IPS-18c (cell line): ENCODE measurements around the gene SBF1.
"Not testable (repeated sequence)": the region's sequence is repeated elsewhere in the genome, so short reads cannot be mapped to it uniquely, and the experiment has no call there.

Experiments used
- H3K4me3 ChIP-seq: 2 replicates; pipeline ENCODE4 v1.7.0; 2013; ENCODE audit warnings: low read depth, mild to moderate bottlenecking, low read length, moderate library complexity; ENCODE audit not compliant: insufficient read depth
- H3K9me3 ChIP-seq: one replicate; pipeline ENCODE4 v1.6.1; 2013; ENCODE audit warnings: mild to moderate bottlenecking, low read length, moderate library complexity; ENCODE audit not compliant: control insufficient read depth, insufficient read depth

The SBF1 gene

DNA sequence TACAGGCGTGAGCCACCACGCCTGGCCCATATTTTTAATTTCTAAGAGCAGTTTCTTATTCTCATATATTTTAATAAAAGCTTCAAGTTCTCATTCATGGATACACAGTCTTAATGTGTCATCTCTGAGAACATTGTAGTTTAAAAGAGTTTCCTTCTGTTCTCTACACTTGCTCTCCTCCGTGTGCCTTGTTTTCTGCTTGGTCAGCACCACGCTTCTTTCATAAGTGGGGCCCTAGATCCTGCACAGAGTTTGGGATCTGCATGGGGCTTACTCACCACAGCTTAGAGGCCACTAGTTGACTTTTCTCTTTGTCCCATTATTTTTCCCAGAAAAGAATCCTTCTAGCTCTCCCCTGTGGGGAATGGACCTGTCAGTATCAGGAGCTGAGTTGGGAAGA, 72.9 kb downstream of the SBF1 start:
- H3K9me3 ChIP-seq = no peaks in the 10 kb centered on the region
- no peak overlapping the region for H3K4me3 ChIP-seq

DNA sequence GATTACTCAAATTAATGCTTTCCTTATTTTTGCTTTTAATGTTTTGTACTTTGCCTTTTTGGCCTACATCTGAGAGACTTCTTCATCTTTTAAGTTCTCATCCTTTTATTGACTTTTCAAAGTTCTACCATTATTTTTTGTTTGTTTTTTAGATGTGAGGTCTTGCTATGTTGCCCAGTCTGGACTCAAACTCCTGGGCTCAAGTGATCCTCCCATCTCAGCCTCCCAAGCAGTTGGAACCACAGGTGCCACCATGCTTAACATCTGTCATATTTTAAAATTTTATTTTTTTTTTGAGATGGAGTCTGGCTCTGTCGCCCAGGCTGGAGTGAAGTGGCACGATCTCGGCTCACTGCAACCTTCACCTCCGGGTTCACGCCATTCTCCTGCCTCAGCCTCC, 73.9 kb downstream of the SBF1 start:
- no peak overlapping the region for H3K4me3 ChIP-seq
- H3K9me3 ChIP-seq = no peaks in the 10 kb centered on the region

DNA sequence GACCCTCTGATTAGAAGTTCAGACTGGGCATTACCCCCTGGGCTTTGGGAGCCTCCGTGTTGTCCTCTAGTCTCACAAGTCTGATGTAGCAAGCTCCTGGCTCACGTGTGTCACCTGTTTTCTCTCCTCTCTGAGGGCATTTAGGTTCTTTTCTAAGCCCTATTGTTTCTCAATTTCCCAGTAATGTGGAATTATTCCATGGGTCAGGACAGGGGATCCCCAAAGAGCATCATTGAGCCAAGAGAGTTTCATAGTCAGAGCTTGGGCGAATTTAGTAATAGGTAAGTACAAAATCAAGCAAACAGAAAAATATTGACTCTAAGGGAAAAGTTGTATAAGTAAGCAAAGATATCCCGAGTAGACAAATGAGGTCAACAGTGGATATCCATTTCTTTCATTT, 74.4 kb downstream of the SBF1 start:
- Histone ChIP-seq H3K9me3 (no peaks in the 10 kb centered on the region), H3K4me3 (no peak overlapping the region)

DNA sequence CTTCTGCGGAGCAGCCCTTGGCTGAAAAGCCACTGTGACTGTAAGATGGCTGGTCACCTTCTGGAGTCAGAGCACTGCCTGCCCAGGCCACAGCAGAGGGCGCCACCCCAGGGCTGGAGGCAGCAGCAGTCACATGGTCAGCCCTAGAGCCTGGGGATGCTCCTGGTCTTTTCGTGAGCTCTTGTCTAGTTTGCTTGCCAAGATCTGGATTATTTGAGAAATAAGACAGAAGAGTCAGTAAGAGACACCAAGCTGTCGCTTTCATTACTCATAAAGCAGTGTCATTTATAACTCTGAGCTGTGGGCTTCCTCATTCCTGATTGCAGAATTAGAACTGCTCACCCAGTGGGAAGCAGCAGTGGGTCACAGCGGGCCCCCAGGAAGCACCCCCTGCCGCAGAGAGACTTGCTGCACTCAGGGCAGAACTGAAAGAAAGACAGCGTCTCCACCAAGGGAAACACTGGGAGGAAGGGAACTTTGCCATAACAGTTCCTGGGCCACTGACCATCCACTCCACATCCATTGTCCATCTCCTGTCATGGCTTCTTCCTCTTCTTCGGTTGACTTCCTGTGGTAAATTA, 75.0 kb downstream of the SBF1 start:
- no peak overlapping the region for H3K4me3 ChIP-seq

DNA sequence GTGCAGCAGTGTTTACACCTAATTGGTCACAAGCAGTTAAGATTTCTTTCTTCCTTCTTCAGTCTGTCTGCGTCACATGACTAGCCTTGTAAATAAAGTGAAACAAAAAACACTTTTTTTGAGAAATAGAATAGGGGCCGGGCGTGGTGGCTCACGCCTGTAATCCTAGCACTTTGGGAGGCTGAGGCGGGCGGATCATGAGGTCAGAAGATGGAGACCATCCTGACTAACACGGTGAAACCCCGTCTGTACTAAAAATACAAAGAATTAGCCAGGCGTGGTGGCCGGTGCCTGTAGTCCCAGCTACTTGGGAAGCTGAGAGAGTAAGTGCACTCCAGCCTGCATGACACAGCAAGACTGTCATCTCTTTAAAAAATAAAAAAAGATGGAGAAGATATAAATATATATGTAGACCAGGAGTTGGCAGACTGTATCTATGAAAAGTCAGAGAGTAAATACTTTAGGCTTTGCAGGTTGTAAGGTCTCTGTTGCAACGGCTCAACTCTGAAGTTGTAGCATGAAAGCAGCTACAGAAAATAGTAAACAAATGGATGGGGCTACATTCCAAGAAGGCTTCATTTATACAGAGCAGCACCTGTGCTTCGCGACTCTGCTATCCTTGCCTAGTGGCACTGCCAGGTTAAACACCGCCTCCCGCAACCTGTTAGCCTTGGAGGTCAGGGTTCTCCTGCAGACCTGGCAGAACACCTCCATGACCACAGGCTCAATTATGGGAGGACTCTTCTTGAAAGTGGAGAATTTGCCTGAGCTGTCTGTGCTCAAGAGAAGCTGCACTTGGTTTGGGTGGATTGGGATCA, 75.8 kb downstream of the SBF1 start:
- H3K9me3 ChIP-seq = no peaks in the 10 kb centered on the region
- H3K4me3 ChIP-seq = no peak overlapping the region

More for the DNA sequence above, 75.0 kb downstream of the SBF1 start:
- H3K9me3 ChIP-seq = no peaks in the 10 kb centered on the region

DNA sequence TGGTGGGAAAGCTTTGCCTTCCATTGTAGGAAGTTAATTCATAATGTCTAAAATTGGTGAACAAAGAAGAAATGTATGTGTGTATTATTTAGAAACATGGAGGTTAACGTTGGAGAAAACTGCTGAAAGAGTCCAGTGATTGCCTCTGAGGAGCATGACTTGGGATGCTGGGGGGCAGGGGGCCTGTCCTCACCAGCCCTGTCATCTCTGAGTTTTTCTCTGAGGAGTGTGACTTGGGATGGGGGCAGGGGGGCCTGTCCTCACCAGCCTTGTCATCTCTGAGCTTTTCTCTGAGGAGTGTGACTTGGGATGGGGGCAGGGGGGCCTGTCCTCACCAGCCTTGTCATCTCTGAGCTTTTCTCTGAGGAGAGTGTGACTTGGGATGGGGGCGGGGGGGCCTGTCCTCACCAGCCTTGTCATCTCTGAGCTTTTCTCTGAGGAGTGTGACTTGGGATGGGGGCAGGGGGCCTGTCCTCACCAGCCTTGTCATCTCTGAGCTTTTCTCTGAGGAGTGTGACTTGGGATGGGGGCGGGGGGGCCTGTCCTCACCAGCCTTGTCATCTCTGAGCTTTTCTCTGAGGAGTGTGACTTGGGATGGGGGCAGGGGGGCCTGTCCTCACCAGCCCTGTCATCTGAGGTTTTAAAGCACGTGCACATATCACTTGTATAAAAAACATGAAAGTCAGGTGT, 77.3 kb downstream of the SBF1 start:
- not testable (repeated sequence) for H3K9me3 ChIP-seq, H3K4me3 ChIP-seq

DNA sequence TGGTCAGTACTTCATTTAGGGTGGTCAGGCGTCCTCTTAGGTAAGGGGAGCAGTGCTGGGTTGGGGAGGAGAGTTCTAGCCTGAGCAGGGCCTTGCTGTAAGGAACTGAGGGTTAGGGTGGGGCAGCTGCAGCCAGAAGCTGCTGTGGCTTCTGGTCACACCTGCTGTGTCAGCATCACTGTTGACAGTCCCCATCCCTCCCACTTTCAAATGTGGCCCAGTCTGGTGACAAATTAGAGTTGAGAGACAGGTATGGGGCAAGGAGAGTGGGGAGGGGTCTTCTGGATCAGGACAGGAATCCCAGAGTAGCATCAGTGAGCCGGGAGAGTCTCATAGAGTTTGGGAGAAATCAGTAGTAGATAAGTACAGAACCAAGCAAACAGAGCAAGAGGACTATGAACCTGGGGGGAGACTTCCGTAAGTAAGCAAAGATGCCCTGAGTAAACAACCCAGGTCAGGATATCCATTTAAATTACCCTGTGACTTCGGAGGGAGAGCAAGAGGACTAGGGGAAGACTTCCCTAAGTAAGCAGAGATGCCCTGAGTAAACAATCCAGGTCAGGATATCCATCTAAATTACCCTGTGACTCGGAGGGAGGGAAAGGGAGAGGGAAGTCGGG, 78.0 kb downstream of the SBF1 start:
- no peak overlapping the region for H3K4me3 ChIP-seq

More for the DNA sequence above, 78.0 kb downstream of the SBF1 start:
- no peaks in the 10 kb centered on the region for H3K9me3 ChIP-seq
